Activated T-helper 1 cell treated with anti-CD3 and anti-CD28 coated beads, Interleukin-12 subunit alpha, Interleukin-12 subunit beta, Interleukin-2, Interleukin-4 antibody, amounts not matched to agents 30 ng/mL and 10 ng/mL and 1 ng/mL, durations not matched to agents 14 hours and 24 hours and 36 hours (primary cell): Measurements from ENCODE around the gene PCARE. TPM values are rescaled to one million over a fixed set of nuclear protein-coding genes. Genes with fewer than 3 reads are reported as not detected.
"Not testable (repeated sequence)": the region's sequence is repeated elsewhere in the genome, so short reads cannot be mapped to it uniquely, and the experiment has no call there.

Experiments used
- DNase-seq: peaks from one replicate; pipeline ENCODE4 v3.0.0; 2021; ENCODE audit warnings: low spot score
- H3K27ac Mint-ChIP-seq: one replicate; pipeline ENCODE4 v1.8.0; 2021; ENCODE audit warnings: mild to moderate bottlenecking, mixed read lengths
- H3K27me3 Mint-ChIP-seq: one replicate; pipeline ENCODE4 v1.8.0; 2022; ENCODE audit warnings: mild to moderate bottlenecking, moderate library complexity, mixed read lengths; ENCODE audit not compliant: insufficient read depth
- H3K36me3 Mint-ChIP-seq: one replicate; pipeline ENCODE4 v1.8.0; 2021; ENCODE audit warnings: low read depth, mixed read lengths
- H3K4me1 Mint-ChIP-seq: one replicate; pipeline ENCODE4 v1.8.0; 2021; ENCODE audit warnings: low read depth, mixed read lengths
- H3K4me3 Mint-ChIP-seq: one replicate; pipeline ENCODE4 v1.8.0; 2021; ENCODE audit warnings: mild to moderate bottlenecking, moderate library complexity, mixed read lengths
- H3K9me3 Mint-ChIP-seq: one replicate; pipeline ENCODE4 v1.8.0; 2021; ENCODE audit warnings: mixed read lengths
- intact Hi-C: fragments of 100-400 bp; cut with micrococcal nuclease; formaldehyde crosslinking; loops from one replicate; pipeline ENCODE4 v1.15.1; 2024
- total RNA-seq: library from RNA; stranded (reverse); gene quantifications from 2 replicates; pipeline ENCODE4 v1.2.3, GENCODE V29; 2022

PCARE gene
- total RNA-seq, 1 donor from 2014 or later: not detected

DNA sequence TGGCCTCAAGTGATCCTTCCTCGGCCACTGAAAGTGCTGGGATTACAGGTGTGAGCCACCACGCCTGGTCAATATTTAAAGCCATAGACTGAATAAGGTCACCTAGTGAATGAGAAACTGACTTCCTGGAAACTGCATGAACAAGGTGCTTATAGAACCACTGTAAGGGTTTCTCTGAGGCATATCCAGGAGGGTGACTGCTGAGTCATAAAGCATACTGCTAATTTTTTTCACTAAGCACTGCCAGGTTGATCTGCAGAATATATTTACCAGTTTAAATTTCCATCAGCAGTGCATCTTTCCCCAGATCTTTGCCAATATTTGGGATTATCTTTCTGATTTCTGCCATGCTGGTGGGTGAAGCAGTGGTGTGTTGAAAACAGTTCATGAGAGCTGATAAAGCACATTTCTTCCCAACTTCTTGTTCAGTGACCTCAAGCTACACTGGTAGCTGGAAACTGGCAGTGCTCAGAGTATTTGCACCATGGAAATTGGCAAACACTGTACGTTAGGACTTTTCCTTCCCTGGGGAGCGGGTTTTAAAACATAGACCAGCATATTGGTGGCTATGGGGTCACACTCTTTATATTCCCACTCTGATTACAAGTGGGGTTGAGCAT is 36.7 kb upstream of the PCARE start:
- Mint-ChIP-seq H3K27ac (no peak overlapping the region), H3K4me1 (peaks cover 26% of the 10 kb centered on the region), H3K4me3 (no peak overlapping the region), H3K36me3 (peaks cover 1% of the 10 kb centered on the region), H3K27me3 (peaks cover 13% of the 10 kb centered on the region), H3K9me3 (no peaks in the 10 kb centered on the region)
- intact Hi-C loops: no loop called here
- DNase-seq: no peak

DNA sequence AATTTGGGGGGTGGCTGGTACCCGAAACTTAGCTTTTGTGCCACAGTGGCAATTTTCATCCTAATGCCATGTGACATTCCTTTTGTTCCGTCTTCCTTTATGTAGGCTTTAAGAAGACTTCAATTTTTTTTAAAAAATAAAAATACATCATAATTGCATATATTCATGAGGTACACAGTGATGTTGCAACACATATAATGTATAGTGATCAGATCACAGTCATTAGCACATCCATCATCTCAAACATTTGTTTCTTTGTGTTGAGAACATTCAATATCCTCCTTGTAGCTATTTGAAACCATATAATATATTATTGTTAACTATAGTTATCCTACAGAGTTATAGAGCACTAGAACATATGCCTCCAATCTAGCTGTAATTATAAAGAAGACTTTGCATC is 34.9 kb upstream of the PCARE start:
- peaks cover 10% of the 10 kb centered on the region for H3K27me3 Mint-ChIP-seq
- no peaks in the 10 kb centered on the region for H3K9me3 Mint-ChIP-seq
- no peak overlapping the region for H3K27ac Mint-ChIP-seq
- H3K4me1 Mint-ChIP-seq: peaks cover 18% of the 10 kb centered on the region
- intact Hi-C loops: no loop called here
- DNase-seq: no peak
- H3K4me3 Mint-ChIP-seq: no peak overlapping the region
- no peaks in the 10 kb centered on the region for H3K36me3 Mint-ChIP-seq

DNA sequence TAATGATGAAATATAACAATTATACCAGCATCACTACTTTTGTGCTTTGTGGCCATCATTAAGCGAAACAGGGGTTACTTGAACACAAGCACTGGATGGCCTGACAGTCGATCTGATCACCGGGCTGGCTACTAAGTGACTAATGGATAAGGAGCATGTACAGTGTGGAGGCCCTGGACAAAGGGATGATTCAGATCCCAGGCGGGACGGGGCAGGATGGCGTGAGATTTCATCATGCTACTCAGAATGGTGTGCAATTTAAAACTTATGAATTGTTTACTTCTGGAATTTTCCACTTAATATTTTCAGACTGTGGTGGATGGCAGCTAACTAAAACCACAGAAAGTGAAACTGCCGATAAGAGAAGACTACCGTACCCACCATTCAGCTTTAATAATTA is 33.9 kb upstream of the PCARE start:
- Mint-ChIP-seq H3K27ac (no peak overlapping the region), H3K9me3 (no peaks in the 10 kb centered on the region), H3K4me1 (peaks cover 16% of the 10 kb centered on the region), H3K27me3 (peaks cover 9% of the 10 kb centered on the region), H3K4me3 (no peak overlapping the region), H3K36me3 (no peaks in the 10 kb centered on the region)
- DNase-seq: no peak
- intact Hi-C loops: no loop called here

DNA sequence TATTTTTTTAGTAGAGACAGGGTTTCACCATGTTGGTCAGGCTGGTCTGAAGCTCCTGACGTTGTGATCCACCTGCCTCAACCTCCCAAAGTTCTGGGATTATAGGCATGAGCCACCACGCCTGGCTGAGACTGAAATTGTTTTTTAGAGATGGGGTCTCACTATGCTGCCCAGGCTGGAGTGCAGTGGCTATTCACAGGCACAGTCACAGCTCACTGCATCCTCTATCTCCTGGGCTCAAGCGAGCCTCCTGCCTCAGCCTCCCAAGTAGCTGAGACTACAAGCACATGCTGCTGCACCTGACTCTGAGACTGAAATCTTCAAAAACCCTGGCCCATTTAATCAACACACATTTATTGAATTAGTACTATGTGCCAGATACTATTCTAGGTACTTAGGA is 33.2 kb upstream of the PCARE start:
- intact Hi-C loops: not testable (repeated sequence)

DNA sequence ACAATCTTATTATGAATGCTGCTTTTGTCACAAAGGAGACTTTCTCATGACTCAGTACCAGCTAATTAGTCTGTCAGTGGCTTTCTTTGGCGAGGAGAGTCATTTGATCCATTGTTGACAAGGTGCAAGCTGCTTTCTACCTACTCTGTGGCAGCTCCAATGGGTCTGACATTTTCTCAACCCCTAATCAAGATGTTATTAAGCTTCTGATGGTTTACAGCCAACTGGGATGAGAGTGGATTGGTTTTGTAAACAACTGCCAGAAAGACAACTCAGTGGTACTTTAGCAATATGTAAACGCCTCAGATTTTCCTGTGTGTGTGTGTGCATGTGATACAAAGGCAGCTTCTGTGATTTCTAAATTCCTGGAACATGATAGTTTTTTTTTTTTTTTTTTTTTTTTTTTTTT is 32.7 kb upstream of the PCARE start:
- Mint-ChIP-seq H3K9me3 (no peaks in the 10 kb centered on the region), H3K36me3 (no peaks in the 10 kb centered on the region), H3K27ac (no peak overlapping the region), H3K27me3 (peaks cover 8% of the 10 kb centered on the region), H3K4me3 (no peak overlapping the region), H3K4me1 (peaks cover 16% of the 10 kb centered on the region)
- intact Hi-C loops: no loop called here
- no peak for DNase-seq

More for the DNA sequence above, 33.2 kb upstream of the PCARE start:
- DNase-seq, H3K36me3 Mint-ChIP-seq, H3K9me3 Mint-ChIP-seq, H3K4me3 Mint-ChIP-seq, H3K27ac Mint-ChIP-seq, H3K27me3 Mint-ChIP-seq: not testable (repeated sequence)
- peaks cover 16% of the 10 kb centered on the region for H3K4me1 Mint-ChIP-seq

DNA sequence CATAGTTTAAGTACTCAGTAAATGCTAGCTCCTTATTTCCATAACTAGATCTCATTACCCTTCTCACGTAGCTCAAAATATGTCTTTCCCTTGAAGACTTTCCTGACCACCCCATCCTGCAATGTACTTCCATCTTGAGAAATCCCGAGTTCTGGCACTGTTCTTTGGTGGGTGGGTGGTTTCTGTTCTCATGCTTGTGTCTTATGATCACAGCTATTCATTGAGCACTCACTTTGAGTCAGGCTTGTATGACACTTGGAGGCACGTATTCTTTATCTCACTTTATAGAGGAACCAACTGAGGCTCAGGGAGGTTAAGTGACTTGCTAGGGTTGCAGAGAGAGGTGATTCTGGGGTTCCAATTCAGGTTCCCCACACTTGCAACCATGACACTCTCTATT is 31.9 kb upstream of the PCARE start:
- Mint-ChIP-seq H3K4me1 (peaks cover 9% of the 10 kb centered on the region), H3K36me3 (no peaks in the 10 kb centered on the region), H3K27ac (no peak overlapping the region), H3K4me3 (no peak overlapping the region), H3K27me3 (peaks cover 10% of the 10 kb centered on the region), H3K9me3 (no peaks in the 10 kb centered on the region)
- no peak for DNase-seq
- intact Hi-C loops: no loop called here

DNA sequence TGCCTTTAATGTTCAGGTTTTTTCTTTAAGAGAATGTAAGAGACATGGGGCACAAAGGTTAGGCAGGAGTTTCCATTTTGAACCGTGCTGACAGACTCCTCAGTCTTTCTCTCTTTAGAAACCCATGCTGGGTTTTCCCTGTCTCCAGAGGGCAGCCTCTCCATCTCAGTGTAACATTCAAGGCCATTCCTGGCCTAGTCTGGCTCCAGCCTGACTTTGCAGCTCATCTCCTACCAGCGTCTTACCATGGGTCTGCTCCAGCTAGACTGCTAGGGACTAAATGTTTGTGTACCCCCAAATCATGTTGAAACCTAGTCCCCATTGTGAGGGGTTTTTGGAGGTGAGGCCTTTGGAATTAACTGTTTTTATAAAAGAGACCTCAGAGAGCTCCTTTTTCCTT is 31.1 kb upstream of the PCARE start:
- Mint-ChIP-seq H3K4me1 (peaks cover 3% of the 10 kb centered on the region), H3K27ac (no peak overlapping the region), H3K27me3 (peaks cover 12% of the 10 kb centered on the region), H3K36me3 (no peaks in the 10 kb centered on the region), H3K9me3 (no peaks in the 10 kb centered on the region), H3K4me3 (no peak overlapping the region)
- no peak for DNase-seq
- intact Hi-C loops: no loop called here

DNA sequence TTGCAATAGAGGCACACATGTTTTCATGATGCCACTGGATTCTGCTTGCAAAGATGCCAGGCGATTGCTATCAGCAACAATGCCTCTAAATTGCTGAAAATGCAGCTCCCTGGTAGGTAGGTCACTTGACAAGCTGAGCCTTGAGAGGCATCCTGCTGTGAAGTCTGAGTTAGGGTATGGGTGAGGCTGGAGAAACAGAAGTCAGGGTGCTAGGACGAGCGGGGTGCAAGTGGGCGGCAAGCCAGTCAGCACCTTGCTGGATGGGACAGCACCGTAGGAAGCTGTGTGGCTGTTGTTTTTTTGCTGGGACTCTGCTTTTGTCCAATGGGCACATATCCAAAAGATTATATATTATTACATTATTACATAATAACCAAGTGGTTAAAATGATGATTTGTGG is 30.4 kb upstream of the PCARE start:
- no peaks in the 10 kb centered on the region for H3K4me1 Mint-ChIP-seq
- DNase-seq: no peak
- intact Hi-C loops: no loop called here
- no peak overlapping the region for H3K4me3 Mint-ChIP-seq
- H3K36me3 Mint-ChIP-seq: no peaks in the 10 kb centered on the region
- H3K27ac Mint-ChIP-seq: no peak overlapping the region
- no peaks in the 10 kb centered on the region for H3K9me3 Mint-ChIP-seq
- H3K27me3 Mint-ChIP-seq: peaks cover 12% of the 10 kb centered on the region

DNA sequence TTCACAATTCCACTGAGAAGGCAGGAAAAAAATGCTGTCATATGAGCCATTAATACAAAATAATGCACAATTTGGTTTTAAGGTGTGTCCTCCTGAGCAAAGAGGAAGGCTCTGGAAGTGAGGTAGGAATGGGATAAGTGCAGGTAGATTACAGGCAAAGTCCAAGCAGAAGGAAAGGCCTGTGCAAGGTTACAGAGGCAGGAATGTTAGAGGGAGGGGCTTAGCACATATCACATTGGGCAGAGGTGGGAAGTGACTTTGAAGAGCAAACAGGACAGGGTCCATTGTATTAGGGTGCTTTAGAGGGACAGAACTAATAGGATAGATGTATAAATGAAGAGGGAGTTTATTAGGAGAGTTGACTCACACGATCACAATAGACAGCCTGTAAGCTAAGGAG is 26.2 kb upstream of the PCARE start:
- Mint-ChIP-seq H3K36me3 (no peaks in the 10 kb centered on the region), H3K27me3 (peaks cover 9% of the 10 kb centered on the region), H3K4me3 (no peak overlapping the region), H3K27ac (no peak overlapping the region), H3K4me1 (no peaks in the 10 kb centered on the region), H3K9me3 (no peaks in the 10 kb centered on the region)
- intact Hi-C loops: no loop called here
- no peak for DNase-seq

DNA sequence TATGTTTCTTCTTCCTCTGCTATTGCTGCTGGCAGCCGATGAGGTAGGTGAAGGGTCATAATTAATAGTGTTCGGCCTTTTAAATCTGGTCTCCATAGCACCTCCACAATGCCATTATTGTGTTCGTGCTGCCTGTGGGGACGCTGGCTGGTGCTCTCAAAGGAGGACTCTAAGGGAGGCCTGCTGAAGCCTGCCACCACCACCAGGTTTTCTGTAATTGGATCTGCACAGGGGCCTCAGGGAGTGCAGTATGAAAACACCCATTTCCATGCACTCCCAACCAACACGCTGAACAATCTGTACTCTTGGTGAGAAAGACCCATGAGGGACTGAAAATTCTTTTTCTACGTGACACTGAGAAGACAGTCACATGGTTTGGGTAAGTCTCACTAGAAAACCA is 23.2 kb upstream of the PCARE start:
- no peaks in the 10 kb centered on the region for H3K9me3 Mint-ChIP-seq
- H3K36me3 Mint-ChIP-seq: no peaks in the 10 kb centered on the region
- no peak overlapping the region for H3K4me3 Mint-ChIP-seq
- no peak overlapping the region for H3K27ac Mint-ChIP-seq
- peaks cover 9% of the 10 kb centered on the region for H3K27me3 Mint-ChIP-seq
- DNase-seq: no peak
- intact Hi-C loops: no loop called here
- no peaks in the 10 kb centered on the region for H3K4me1 Mint-ChIP-seq

DNA sequence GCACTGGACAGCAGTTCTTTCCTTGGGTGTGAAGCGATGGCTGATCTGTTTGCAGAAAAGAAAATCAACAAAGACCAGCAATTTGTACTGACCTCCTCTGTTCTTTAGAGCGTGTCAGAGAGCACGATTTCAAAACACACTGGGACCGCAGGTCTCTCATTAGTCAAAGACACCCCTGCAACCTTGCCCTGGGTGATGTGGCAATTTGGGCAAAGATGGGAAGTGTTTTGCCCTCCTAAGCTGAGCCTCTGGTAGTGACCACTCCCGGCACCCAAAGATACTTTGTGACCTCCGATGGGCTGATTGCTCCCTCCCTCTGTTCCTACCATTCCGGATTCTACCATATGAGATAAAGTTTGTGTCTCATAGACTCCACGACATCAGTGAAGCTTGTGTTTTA is 22.6 kb upstream of the PCARE start:
- no peak overlapping the region for H3K27ac Mint-ChIP-seq
- no peak for DNase-seq
- H3K27me3 Mint-ChIP-seq: peaks cover 8% of the 10 kb centered on the region
- H3K4me1 Mint-ChIP-seq: no peaks in the 10 kb centered on the region
- H3K36me3 Mint-ChIP-seq: no peaks in the 10 kb centered on the region
- intact Hi-C loops: no loop called here
- H3K4me3 Mint-ChIP-seq: no peak overlapping the region
- no peaks in the 10 kb centered on the region for H3K9me3 Mint-ChIP-seq

DNA sequence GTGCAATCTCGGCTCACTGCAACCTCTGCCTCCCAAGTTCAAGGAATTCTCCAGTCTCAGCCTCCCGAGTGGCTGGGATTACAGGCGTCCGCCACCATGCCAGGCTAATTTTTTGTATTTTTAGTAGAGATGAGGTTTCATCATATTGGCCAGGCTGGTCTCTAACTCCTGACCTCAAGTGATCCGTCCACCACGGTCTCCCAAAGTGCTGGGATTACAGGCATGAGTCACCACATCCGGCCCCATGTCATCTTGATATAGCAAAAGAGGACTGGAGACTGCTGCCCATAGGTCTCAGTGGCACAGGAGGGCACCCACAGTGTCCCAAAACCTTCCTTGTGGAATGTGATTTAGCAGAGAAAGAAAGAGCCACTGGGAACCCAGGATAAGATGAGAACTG is 16.0 kb upstream of the PCARE start:
- H3K27ac Mint-ChIP-seq, intact Hi-C loops, H3K36me3 Mint-ChIP-seq, H3K4me3 Mint-ChIP-seq, H3K9me3 Mint-ChIP-seq, DNase-seq, H3K4me1 Mint-ChIP-seq: not testable (repeated sequence)
- H3K27me3 Mint-ChIP-seq: peaks cover 17% of the 10 kb centered on the region

DNA sequence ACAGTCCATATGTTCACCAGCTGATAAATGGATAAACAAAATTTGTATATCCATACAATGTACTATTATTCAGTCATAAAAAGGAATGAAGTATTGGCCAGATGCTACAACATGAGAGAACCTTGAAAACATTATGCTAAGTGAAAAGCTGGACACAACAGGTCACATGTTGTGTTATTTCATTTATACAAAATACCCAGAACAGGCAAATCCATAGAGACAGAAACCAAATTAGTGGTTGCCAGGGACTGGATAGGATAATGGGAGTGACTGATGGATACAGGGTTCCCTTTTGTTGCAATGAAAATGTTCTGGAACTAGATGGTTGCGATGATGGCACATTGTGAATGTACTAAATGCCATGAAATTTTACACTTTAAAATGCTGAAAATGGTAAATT is 10.2 kb upstream of the PCARE start:
- Mint-ChIP-seq H3K4me1 (no peaks in the 10 kb centered on the region), H3K27me3 (peaks cover 7% of the 10 kb centered on the region), H3K9me3 (no peaks in the 10 kb centered on the region), H3K27ac (no peak overlapping the region), H3K36me3 (no peaks in the 10 kb centered on the region), H3K4me3 (no peak overlapping the region)
- intact Hi-C loops: no loop called here
- DNase-seq: no peak

DNA sequence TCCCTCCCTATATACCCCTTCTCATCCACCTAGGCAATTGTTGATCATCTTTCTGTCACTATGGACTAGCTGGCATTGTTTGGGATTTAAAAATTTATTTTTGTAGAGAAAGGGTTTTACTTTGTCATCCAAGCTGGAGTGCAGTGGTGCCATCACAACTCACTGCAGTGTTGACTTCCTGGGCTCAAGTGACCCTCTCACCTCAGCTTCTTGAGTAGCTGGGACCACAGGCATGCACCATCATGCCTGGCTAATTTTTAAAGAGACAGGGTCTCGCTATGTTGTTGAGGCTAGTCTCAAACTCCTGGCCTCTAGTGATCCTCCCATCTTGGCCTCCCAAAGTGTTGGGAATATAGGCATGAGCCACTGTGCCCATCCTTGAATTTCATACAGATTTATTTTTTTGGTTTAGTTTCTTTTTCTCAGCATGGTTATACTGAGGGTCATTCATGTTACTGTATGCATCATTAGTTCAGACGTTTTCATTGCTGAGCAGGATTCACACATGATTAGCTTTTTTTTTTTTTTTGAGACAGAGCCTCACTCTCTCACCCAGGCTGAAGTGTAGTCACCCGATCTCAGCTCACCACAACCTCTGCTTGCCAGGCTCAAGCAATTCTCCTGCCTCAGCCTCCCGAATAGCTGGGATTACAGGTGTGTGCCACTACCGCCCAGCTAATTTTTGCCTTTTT is 8.6 kb upstream of the PCARE start:
- H3K36me3 Mint-ChIP-seq: no peaks in the 10 kb centered on the region
- DNase-seq: no peak
- H3K27ac Mint-ChIP-seq: no peak overlapping the region
- H3K9me3 Mint-ChIP-seq: peaks cover 4% of the 10 kb centered on the region
- H3K4me1 Mint-ChIP-seq: no peaks in the 10 kb centered on the region
- intact Hi-C loops: no loop called here
- no peak overlapping the region for H3K4me3 Mint-ChIP-seq
- H3K27me3 Mint-ChIP-seq: peaks cover 5% of the 10 kb centered on the region
